GM21526 (cell line): ENCODE data around the gene JCHAIN.
"Not testable (repeated sequence)": the region's sequence is repeated elsewhere in the genome, so short reads cannot be mapped to it uniquely, and the experiment has no call there.

Source experiments
- ATAC-seq: cut with Tn5 transposase; IDR thresholded peaks from one replicate; pipeline ENCODE4 v1.9.1; 2021; ENCODE audit warnings: moderate library complexity; ENCODE audit not compliant: unreplicated experiment, low FRiP score

JCHAIN gene

GRCh38 chr4:70666369-70666768 is at the start of gene JCHAIN:
Gene JCHAIN, minus strand, starts transcription at chr4:70666508. Its CDS starts 18 bp downstream, at chr4:70666490.
- peak; percentile 47 for ATAC-seq

GRCh38 chr4:70715097-70715496 is 48.8 kb upstream of the JCHAIN start:
- no peak for ATAC-seq

- peak; percentile 64 for ATAC-seq
These were observed 48.0 kb upstream of the JCHAIN start for GRCh38 chr4:70714079-70714887.

GRCh38 chr4:70713453-70714078 is 47.3 kb upstream of the JCHAIN start:
- ATAC-seq, result peak; percentile 38

- ATAC-seq, result no peak
These were observed 46.5 kb upstream of the JCHAIN start for GRCh38 chr4:70712604-70713452.

GRCh38 chr4:70712150-70712549 is 45.8 kb upstream of the JCHAIN start:
- no peak for ATAC-seq

- no peak for ATAC-seq
These were observed 45.3 kb upstream of the JCHAIN start for GRCh38 chr4:70711599-70711998.

- ATAC-seq, result no peak
These were observed 43.4 kb upstream of the JCHAIN start for GRCh38 chr4:70709611-70710205.

- no peak for ATAC-seq
These were observed 40.2 kb upstream of the JCHAIN start for GRCh38 chr4:70706516-70706915.

GRCh38 chr4:70706044-70706461 is 39.7 kb upstream of the JCHAIN start:
- no peak for ATAC-seq

- peak; percentile 56 for ATAC-seq
These were observed 39.1 kb upstream of the JCHAIN start for GRCh38 chr4:70705183-70706043.

GRCh38 chr4:70704931-70705182 is 38.5 kb upstream of the JCHAIN start:
- peak; percentile 26 for ATAC-seq

GRCh38 chr4:70704215-70704930 is 38.1 kb upstream of the JCHAIN start:
- ATAC-seq, result peak; percentile 66

GRCh38 chr4:70703619-70704214 is 37.4 kb upstream of the JCHAIN start:
- ATAC-seq, result no peak

- ATAC-seq, result not testable (repeated sequence)
These were observed 36.3 kb upstream of the JCHAIN start for GRCh38 chr4:70702592-70702991.

- no peak for ATAC-seq
These were observed 35.0 kb upstream of the JCHAIN start for GRCh38 chr4:70701271-70701670.

- ATAC-seq, result no peak
These were observed 34.4 kb upstream of the JCHAIN start for GRCh38 chr4:70700712-70701111.

GRCh38 chr4:70698435-70698834 is 32.1 kb upstream of the JCHAIN start:
- ATAC-seq, result not testable (repeated sequence)

- ATAC-seq, result not testable (repeated sequence)
These were observed 28.3 kb upstream of the JCHAIN start for GRCh38 chr4:70694633-70695032.
